GM10248 (cell line): ENCODE data around the gene FHOD3.

Source experiments
- CTCF ChIA-PET: fragments of 300-600 bp; sonication (Branson Sonifier 250); formaldehyde crosslinking; extraction: SDS; loops from one replicate; lab custom pipeline; 2021; ENCODE audit warnings: antibody characterized with exemption; lab: Yijun Ruan, JAX
- POLR2A ChIA-PET: fragments of 350-650 bp; sonication (Branson Sonifier 250); formaldehyde crosslinking; extraction: SDS; loops from one replicate; lab custom pipeline; 2020; ENCODE audit warnings: antibody characterized with exemption; lab: Yijun Ruan, JAX
- DNase-seq: peaks from one replicate; pipeline ENCODE4 v3.0.0; 2012; ENCODE audit errors: extremely low spot score
- TF ChIP-seq, protein P1 (sequence below): IDR thresholded peaks from 2 replicates; pipeline ENCODE4 v1.5.1; 2012; ENCODE audit warnings: mild to moderate bottlenecking, low read depth; ENCODE audit errors: extremely low read depth, missing control alignments, control extremely low read depth

Gene FHOD3

DNA sequence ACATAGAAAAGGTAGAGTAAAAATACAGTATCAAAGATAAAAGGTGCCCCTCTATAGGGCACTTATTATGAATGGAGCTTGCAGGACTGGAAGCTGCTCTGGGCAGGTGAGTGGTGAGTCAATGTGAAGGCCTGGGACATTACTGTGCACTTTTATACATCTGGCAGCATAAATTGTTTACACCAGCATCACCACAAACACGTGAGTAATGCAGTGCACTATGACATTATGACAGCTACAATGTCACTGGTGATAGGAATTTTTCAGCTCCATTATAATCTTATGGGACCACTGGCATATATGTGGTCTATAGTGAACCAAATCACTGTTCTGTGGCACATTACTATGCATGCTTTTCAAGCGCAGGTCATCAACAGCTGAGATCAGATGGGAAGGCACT lies 483.2 kb downstream of the FHOD3 start:
- TF ChIP-seq, protein P1, sequence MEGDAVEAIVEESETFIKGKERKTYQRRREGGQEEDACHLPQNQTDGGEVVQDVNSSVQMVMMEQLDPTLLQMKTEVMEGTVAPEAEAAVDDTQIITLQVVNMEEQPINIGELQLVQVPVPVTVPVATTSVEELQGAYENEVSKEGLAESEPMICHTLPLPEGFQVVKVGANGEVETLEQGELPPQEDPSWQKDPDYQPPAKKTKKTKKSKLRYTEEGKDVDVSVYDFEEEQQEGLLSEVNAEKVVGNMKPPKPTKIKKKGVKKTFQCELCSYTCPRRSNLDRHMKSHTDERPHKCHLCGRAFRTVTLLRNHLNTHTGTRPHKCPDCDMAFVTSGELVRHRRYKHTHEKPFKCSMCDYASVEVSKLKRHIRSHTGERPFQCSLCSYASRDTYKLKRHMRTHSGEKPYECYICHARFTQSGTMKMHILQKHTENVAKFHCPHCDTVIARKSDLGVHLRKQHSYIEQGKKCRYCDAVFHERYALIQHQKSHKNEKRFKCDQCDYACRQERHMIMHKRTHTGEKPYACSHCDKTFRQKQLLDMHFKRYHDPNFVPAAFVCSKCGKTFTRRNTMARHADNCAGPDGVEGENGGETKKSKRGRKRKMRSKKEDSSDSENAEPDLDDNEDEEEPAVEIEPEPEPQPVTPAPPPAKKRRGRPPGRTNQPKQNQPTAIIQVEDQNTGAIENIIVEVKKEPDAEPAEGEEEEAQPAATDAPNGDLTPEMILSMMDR: no peak
- ChIA-PET CTCF (no interaction called here), POLR2A (no interaction called here)
- DNase-seq: no peak

DNA sequence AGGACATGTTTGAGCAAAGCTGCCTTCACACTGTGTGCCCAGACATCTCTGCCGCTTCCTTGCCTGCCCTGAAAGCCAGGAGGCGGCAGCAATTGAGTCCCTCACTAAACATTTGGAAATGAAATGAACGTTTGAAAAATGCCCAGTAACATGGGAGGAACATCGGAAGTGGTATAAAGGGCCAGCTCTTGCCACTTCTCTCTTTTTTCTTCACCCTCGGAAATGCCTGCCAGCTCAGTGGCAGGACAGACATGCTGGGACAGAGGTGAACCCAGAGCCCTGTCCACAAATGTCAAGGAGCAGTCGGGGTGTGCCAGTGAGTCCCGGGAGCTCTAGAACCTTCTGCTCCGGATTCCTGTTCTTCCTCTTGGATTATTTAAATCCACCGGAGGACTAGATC lies 485.2 kb downstream of the FHOD3 start:
- no peak for DNase-seq
- CTCF ChIA-PET: no interaction called here
- TF ChIP-seq, protein P1: no peak
- POLR2A ChIA-PET: no interaction called here

DNA sequence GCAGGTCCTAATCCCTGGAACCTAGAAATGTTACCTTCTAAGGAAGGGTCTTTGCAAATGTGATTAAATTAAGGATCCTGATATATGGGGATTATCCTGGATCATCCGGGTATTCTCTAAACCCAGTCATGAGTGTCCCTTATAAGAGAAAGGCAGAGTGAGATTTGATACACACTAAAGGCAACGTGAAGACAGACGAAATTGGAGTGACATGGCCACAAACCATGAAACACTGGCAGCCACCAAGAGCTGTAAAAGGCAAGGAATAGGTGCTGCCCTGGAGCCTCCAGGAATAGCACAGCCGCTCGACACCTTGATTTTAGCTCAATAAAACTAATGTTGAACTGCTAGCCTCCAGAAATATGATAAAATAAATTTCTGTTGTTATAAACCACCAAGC lies 486.3 kb downstream of the FHOD3 start:
- TF ChIP-seq, protein P1: no peak
- ChIA-PET CTCF (no interaction called here), POLR2A (no interaction called here)
- no peak for DNase-seq

DNA sequence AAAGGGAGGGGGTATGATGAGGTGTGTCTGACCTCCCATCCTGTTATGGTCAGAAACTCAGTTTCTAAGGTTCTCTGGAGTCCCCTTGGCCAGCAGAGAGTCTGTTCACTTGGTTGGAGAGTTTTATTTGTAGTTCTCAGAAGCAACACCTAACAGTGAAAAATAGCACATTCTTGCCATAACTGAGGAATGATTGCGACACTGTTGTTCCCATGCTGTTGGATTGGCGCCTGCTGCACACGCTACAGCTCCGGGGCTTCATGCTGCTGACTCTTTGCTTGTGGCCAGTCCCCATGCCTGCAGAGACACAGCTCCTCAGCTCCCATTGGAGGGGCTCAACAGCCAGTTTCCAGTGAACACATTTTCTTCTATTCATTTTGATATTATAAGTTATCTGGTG lies 489.2 kb downstream of the FHOD3 start:
- TF ChIP-seq, protein P1: no peak
- ChIA-PET CTCF (no interaction called here), POLR2A (no interaction called here)
- DNase-seq: no peak

DNA sequence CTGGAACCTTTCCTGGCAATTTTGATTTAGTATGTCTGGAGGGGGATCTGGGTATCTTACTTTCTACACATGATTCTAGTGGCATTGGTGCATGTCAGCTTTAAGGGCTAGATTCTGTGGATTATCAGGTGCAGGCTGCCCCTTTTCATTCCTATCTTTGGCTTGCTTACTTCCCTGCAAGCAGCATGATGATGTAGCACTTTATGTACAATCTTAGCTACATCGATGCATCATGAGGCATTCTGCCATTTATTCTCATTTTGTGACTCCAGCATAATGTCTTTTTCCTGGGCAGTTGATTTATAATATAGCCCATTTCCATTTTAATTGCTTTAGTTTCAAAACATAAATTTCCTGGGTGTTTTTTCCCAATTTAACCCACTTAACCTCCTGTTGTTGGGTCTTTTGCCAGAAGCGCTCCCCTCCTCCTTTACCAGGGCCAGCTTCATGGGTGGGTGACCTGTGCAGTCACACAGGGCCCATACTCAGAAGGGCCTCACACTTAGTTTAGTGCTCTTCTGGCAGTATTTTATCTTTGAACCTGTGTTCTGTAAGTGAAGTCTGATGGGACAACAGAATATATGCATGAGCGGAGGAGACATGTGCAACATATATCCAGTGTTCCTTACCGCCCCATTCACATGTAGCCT lies 495.2 kb downstream of the FHOD3 start:
- ChIA-PET POLR2A (no interaction called here), CTCF (interaction anchor here (2.9 kb wide), 1 partner anchor 18 kb away, joined by 12 read pairs; no protein-coding TSS in a partner anchor)
- no peak for DNase-seq
- TF ChIP-seq, protein P1: no peak

DNA sequence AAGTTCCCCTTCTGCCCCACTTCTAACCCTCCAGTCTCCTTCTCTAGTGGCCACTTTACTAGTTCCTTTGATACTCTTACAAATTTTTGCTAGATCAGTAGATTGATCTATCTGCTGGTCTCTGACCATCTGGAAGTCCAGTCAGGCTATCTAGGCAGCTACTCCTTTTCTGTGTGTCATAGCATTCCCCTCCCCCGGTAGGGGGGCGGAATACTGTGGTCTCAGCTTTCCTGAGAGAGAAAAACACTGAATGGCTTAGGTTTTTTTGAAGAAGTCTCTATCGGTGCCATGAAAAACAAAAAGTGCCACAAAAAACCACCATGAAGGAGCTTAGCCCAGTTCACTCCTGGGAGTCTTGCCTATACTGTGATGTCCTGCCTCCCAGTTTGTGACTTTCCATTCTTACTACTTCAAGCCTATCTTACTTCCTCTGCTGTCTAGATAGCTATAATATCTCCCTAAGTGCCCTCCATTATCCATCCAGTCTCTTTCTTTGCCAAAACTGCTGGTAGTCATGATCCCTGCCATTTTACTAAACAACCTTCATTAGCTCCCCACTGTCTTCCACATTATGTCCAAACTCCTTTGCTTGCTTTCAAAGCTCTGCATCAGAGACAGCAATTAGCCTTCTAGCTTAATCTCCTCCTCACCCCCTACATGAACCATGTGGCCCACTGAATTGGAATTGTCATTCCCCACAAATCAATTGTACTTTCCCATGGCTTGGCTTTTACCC lies 501.4 kb downstream of the FHOD3 start:
- DNase-seq: no peak
- POLR2A ChIA-PET: no interaction called here
- CTCF ChIA-PET: interaction anchor here (0.8 to 4.3 kb wide), 6 partner anchors 9 to 781 kb away, joined by 4 to 24 read pairs (median 6); no protein-coding TSS in a partner anchor
- TF ChIP-seq, protein P1: no peak
